ENCODE data around the gene BTN3A1. TPM values are rescaled to one million over a fixed set of nuclear protein-coding genes. Genes with fewer than 3 reads are reported as not detected.

BTN3A1 gene
- total RNA-seq, 4 donors from 2014 or later, result 5.3 to 12.9 (median 6.9) TPM

DNA sequence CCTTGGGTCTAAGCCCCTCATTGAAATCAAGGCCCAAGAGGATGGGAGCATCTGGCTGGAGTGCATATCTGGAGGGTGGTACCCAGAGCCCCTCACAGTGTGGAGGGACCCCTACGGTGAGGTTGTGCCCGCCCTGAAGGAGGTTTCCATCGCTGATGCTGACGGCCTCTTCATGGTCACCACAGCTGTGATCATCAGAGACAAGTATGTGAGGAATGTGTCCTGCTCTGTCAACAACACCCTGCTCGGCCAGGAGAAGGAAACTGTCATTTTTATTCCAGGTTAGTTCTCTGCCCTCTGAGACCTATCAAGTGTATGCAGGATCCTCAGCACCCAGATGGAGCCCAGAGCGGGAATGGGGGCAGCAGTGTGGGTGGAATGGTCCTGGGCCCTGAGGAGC is 14.1 kb upstream of the BTN3A1 start:
- TF ChIP-seq POLR2A (IDR thresholded peaks at IDR 0.05; ENCODE audit: low read depth) (no peak), EP300 (IDR thresholded peaks at IDR 0.05) (no peak), POLR2AphosphoS5 (IDR thresholded peaks at IDR 0.05) (no peak)
- TF ChIP-seq, protein P1, sequence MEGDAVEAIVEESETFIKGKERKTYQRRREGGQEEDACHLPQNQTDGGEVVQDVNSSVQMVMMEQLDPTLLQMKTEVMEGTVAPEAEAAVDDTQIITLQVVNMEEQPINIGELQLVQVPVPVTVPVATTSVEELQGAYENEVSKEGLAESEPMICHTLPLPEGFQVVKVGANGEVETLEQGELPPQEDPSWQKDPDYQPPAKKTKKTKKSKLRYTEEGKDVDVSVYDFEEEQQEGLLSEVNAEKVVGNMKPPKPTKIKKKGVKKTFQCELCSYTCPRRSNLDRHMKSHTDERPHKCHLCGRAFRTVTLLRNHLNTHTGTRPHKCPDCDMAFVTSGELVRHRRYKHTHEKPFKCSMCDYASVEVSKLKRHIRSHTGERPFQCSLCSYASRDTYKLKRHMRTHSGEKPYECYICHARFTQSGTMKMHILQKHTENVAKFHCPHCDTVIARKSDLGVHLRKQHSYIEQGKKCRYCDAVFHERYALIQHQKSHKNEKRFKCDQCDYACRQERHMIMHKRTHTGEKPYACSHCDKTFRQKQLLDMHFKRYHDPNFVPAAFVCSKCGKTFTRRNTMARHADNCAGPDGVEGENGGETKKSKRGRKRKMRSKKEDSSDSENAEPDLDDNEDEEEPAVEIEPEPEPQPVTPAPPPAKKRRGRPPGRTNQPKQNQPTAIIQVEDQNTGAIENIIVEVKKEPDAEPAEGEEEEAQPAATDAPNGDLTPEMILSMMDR (IDR thresholded peaks at IDR 0.05), result no peak
- peaks cover 10 to 39% (median 23%) of the 10 kb centered on the region in 4 donors for H3K36me3 ChIP-seq
- H3K4me1 ChIP-seq, result peaks cover 0 to 17% (median 10%) of the 10 kb centered on the region in 4 donors
- no peaks in the 10 kb centered on the region for H3K9me3 ChIP-seq
- intact Hi-C loops (cut with DNase I), result no loop called here
- no peak overlapping the region for H3K4me3 ChIP-seq
- H3K27me3 ChIP-seq, result no peaks in the 10 kb centered on the region
- DNase-seq (ENCODE audit: extremely low spot score), result no peak
- no peak overlapping the region for H3K27ac ChIP-seq (replicated peaks in 1 of 4)
- 92% methylated on average over 5 of the region's 6 CpGs for WGBS

DNA sequence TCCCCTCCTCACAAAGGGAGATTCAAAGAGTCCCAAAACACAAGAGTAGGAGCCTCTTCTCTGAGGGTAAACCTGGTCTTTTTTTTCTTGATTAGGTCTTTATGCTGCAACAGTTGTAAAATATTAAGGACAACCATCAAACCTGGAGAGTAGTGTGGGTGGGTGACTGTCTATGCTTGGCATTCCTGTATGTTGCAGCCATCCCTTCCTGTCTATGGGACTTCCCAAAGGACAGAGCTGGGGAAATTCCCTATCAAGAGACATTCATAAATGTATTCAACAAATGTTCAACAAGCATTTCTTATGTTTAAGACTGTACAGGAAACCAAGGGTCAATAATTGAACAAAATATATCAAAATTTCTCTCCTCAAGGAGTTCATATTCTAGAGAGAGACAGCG is 13.6 kb upstream of the BTN3A1 start:
- Histone ChIP-seq H3K36me3 (peaks cover 10 to 39% (median 23%) of the 10 kb centered on the region in 4 donors), H3K27me3 (no peaks in the 10 kb centered on the region), H3K4me1 (peaks cover 0 to 14% (median 9%) of the 10 kb centered on the region in 4 donors), H3K9me3 (no peaks in the 10 kb centered on the region), H3K4me3 (no peak overlapping the region), H3K27ac (replicated peaks in 1 of 4) (no peak overlapping the region)
- WGBS, result 94% methylated on average over 1 of the region's 1 CpG
- TF ChIP-seq POLR2AphosphoS5 (IDR thresholded peaks at IDR 0.05) (no peak), EP300 (IDR thresholded peaks at IDR 0.05) (no peak), POLR2A (IDR thresholded peaks at IDR 0.05; ENCODE audit: low read depth) (no peak)
- TF ChIP-seq, protein P1 (IDR thresholded peaks at IDR 0.05), result no peak
- DNase-seq (ENCODE audit: extremely low spot score), result no peak
- intact Hi-C loops (cut with DNase I), result no loop called here

DNA sequence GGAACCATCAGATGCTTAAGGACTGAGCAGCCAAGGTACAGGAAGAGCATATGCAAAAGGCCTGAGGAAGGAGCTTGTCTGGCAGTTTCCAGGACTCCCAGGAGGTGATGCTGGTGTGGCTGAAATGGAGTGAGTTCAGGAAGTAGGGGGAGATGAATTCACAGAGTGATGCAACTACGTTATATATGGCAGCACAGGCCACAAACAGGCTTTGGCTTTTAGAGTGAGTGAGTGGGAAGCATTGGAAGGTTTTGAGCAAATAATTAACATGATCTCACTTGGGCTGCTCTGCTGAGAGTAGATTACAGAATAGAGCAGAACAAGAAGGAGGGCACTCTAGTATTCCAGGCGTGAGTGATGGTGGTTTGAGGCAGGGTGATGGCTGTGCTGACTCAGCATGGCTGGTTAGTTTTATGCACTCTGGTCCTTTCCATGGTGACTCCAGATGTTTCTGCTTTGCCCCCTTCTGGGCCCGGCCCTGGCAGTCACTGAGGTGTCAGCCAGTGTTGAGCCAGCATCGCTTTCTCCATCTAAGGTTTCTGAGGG is 12.7 kb upstream of the BTN3A1 start:
- no peak overlapping the region for H3K27ac ChIP-seq (replicated peaks in 1 of 4)
- H3K27me3 ChIP-seq, result no peaks in the 10 kb centered on the region
- 88% methylated on average over 4 of the region's 4 CpGs for WGBS
- no peaks in the 10 kb centered on the region for H3K9me3 ChIP-seq
- TF ChIP-seq, protein P1 (IDR thresholded peaks at IDR 0.05), result no peak
- no peak for TF ChIP-seq POLR2A (IDR thresholded peaks at IDR 0.05; ENCODE audit: low read depth)
- no peak for DNase-seq (ENCODE audit: extremely low spot score)
- intact Hi-C loops (cut with DNase I), result no loop called here
- no peak overlapping the region for H3K4me3 ChIP-seq
- peaks cover 0 to 5% (median 2%) of the 10 kb centered on the region in 4 donors for H3K4me1 ChIP-seq
- H3K36me3 ChIP-seq, result peaks cover 10 to 39% (median 23%) of the 10 kb centered on the region in 4 donors

DNA sequence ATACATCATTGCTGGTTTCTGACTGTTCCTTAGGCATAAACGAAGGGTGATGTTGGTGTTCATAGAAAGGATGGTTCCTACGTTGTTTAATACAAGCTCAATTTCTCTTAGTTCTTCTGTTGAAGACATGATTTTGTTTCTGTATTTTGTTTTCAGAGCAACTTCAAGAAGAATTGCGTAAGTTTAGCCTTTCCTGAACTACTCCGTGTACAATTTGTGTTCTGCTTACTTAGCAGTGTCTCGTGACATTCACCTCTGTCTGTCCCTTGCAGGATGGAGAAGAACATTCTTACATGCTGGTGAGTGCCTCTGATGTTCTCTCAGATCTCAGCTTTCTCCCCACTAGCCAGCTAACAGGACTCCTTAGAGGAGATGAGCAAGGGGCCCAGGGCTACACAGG is 11.5 kb upstream of the BTN3A1 start:
- H3K27ac ChIP-seq (replicated peaks in 1 of 4), result no peak overlapping the region
- no peak overlapping the region for H3K4me3 ChIP-seq
- whole genome bisulfite sequencing, result 92% methylated on average over 5 of the region's 5 CpGs
- no peaks in the 10 kb centered on the region for H3K4me1 ChIP-seq
- TF ChIP-seq, protein P1 (IDR thresholded peaks at IDR 0.05), result no peak
- TF ChIP-seq POLR2A (IDR thresholded peaks at IDR 0.05; ENCODE audit: low read depth), result no peak
- TF ChIP-seq EP300 (IDR thresholded peaks at IDR 0.05), result no peak
- no peak for TF ChIP-seq POLR2AphosphoS5 (IDR thresholded peaks at IDR 0.05)
- intact Hi-C loops (cut with DNase I), result no loop called here
- H3K27me3 ChIP-seq, result no peaks in the 10 kb centered on the region
- no peak for DNase-seq (ENCODE audit: extremely low spot score)
- peaks cover 10 to 39% (median 23%) of the 10 kb centered on the region in 4 donors for H3K36me3 ChIP-seq
- H3K9me3 ChIP-seq, result no peaks in the 10 kb centered on the region

Measured in esophagus muscularis mucosa (tissue), 4 donors.